ENCODE data around the gene DNAJB13. TPM values are rescaled to one million over a fixed set of nuclear protein-coding genes. Genes with fewer than 3 reads are reported as not detected.

DNAJB13 gene
- total RNA-seq, 2 experiments from 2014 or later, result 0.19 TPM; not detected in 1

GRCh38 chr11:74011360-74012073 lies 60.7 kb downstream of the DNAJB13 start:
- Mint-ChIP-seq H3K27me3 (no peaks in the 10 kb centered on the region), H3K9me3 (no peaks in the 10 kb centered on the region), H3K36me3 (peaks cover 14% of the 10 kb centered on the region), H3K4me3 (peak overlapping the region; percentile 24), H3K27ac (peak overlapping the region; percentile 95), H3K4me1 (ENCODE audit: low read depth) (peaks cover 86% of the 10 kb centered on the region)
- peak; percentile 84 for DNase-seq
- ChIA-PET CTCF (interaction anchor here (0.6 to 2.0 kb wide), 4 partner anchors 8 to 31 kb away, joined by 3 to 7 read pairs (median 4); no protein-coding TSS in a partner anchor), POLR2A (interaction anchor here (0.7 to 6.1 kb wide), 11 partner anchors 8 to 134 kb away, joined by 3 to 95 read pairs (median 7); partner anchors contain the start of gene UCP2)
- intact Hi-C loops (cut with micrococcal nuclease), result loop anchor here (1.0 to 2.0 kb wide), 5 partner anchors 9 to 31 kb away; no protein-coding TSS in a partner anchor

- ChIA-PET POLR2A (interaction anchor here (0.7 to 6.1 kb wide), 14 partner anchors 7 to 1497 kb away, joined by 3 to 95 read pairs (median 6); partner anchors contain the start of gene UCP2), CTCF (interaction anchor here (0.6 to 2.0 kb wide), 4 partner anchors 7 to 32 kb away, joined by 3 to 7 read pairs (median 4); no protein-coding TSS in a partner anchor)
- Mint-ChIP-seq H3K4me1 (ENCODE audit: low read depth) (peaks cover 90% of the 10 kb centered on the region), H3K4me3 (no peak overlapping the region), H3K27ac (peak overlapping the region; percentile 95), H3K27me3 (no peaks in the 10 kb centered on the region), H3K36me3 (peaks cover 21% of the 10 kb centered on the region), H3K9me3 (no peaks in the 10 kb centered on the region)
- peak; percentile 44 for DNase-seq
- intact Hi-C loops (cut with micrococcal nuclease), result no loop called here
Measured at GRCh38 chr11:74012074-74012809, 61.4 kb downstream of the DNAJB13 start.

GRCh38 chr11:74013141-74013540 lies 62.3 kb downstream of the DNAJB13 start:
- no peak overlapping the region for H3K4me3 Mint-ChIP-seq
- ChIA-PET CTCF (interaction anchor here (0.8 to 1.4 kb wide), 2 partner anchors 8 to 18 kb away, joined by 3 to 6 read pairs; no protein-coding TSS in a partner anchor), POLR2A (interaction anchor here (1.2 to 6.1 kb wide), 4 partner anchors 9 to 42 kb away, joined by 3 to 95 read pairs (median 8); partner anchors contain the start of gene UCP2)
- intact Hi-C loops (cut with micrococcal nuclease), result no loop called here
- no peak for DNase-seq
- H3K4me1 Mint-ChIP-seq (ENCODE audit: low read depth), result peaks cover 89% of the 10 kb centered on the region
- no peak overlapping the region for H3K27ac Mint-ChIP-seq
- no peaks in the 10 kb centered on the region for H3K9me3 Mint-ChIP-seq
- H3K36me3 Mint-ChIP-seq, result peaks cover 21% of the 10 kb centered on the region
- no peaks in the 10 kb centered on the region for H3K27me3 Mint-ChIP-seq

DNA sequence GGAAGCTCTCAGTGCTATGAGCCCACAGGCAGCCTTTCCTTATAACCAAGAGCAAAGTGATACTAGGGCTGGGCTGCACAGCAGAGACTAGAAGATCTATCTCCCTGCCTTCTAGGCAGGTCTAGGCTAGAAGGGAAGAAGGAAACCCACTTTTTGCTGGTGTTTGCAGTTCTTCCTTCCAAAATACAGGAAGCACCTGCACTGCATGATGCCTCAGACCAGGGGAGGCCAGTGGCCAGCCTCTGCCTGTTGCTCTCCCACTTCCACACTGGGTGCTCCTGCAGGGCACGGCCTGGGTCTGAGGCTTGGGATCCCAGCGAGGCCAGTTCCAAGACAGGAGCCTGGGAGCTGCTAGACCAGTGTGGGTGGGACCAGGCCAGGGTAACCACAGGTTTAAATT lies 64.1 kb downstream of the DNAJB13 start:
- no peaks in the 10 kb centered on the region for H3K27me3 Mint-ChIP-seq
- H3K27ac Mint-ChIP-seq, result no peak overlapping the region
- H3K4me1 Mint-ChIP-seq (ENCODE audit: low read depth), result peaks cover 74% of the 10 kb centered on the region
- intact Hi-C loops (cut with micrococcal nuclease), result no loop called here
- H3K36me3 Mint-ChIP-seq, result peaks cover 21% of the 10 kb centered on the region
- CTCF ChIA-PET, result interaction anchor here (1.7 kb wide), 1 partner anchor 35 kb away, joined by 4 read pairs; no protein-coding TSS in a partner anchor
- no peak for DNase-seq
- H3K4me3 Mint-ChIP-seq, result no peak overlapping the region
- no peaks in the 10 kb centered on the region for H3K9me3 Mint-ChIP-seq
- POLR2A ChIA-PET, result interaction anchor here (1.2 to 6.1 kb wide), 4 partner anchors 10 to 44 kb away, joined by 3 to 95 read pairs (median 10); partner anchors contain the start of gene UCP2

- no peaks in the 10 kb centered on the region for H3K9me3 Mint-ChIP-seq
- DNase-seq, result no peak
- ChIA-PET POLR2A (interaction anchor here (1.0 to 1.5 kb wide), 2 partner anchors 36 to 45 kb away, joined by 3 to 5 read pairs; no protein-coding TSS in a partner anchor), CTCF (interaction anchor here (0.6 to 1.7 kb wide), 2 partner anchors 36 to 373 kb away, joined by 3 to 4 read pairs; no protein-coding TSS in a partner anchor)
- peaks cover 21% of the 10 kb centered on the region for H3K36me3 Mint-ChIP-seq
- no peak overlapping the region for H3K4me3 Mint-ChIP-seq
- intact Hi-C loops (cut with micrococcal nuclease), result no loop called here
- no peaks in the 10 kb centered on the region for H3K27me3 Mint-ChIP-seq
- peaks cover 62% of the 10 kb centered on the region for H3K4me1 Mint-ChIP-seq (ENCODE audit: low read depth)
- peak overlapping the region; percentile 46 for H3K27ac Mint-ChIP-seq
Measured at GRCh38 chr11:74015919-74016684, 65.3 kb downstream of the DNAJB13 start.

GRCh38 chr11:74017631-74018030 lies 66.8 kb downstream of the DNAJB13 start:
- Mint-ChIP-seq H3K27me3 (no peaks in the 10 kb centered on the region), H3K4me1 (ENCODE audit: low read depth) (peaks cover 47% of the 10 kb centered on the region), H3K4me3 (no peak overlapping the region), H3K36me3 (peaks cover 19% of the 10 kb centered on the region), H3K9me3 (no peaks in the 10 kb centered on the region), H3K27ac (no peak overlapping the region)
- no peak for DNase-seq
- CTCF ChIA-PET, result interaction anchor here (2.0 to 2.7 kb wide), 2 partner anchors 35 to 37 kb away, joined by 5 to 8 read pairs; partner anchors contain the start of gene UCP2
- intact Hi-C loops (cut with micrococcal nuclease), result no loop called here
- POLR2A ChIA-PET, result interaction anchor here (2.3 to 4.2 kb wide), 3 partner anchors 20 to 46 kb away, joined by 7 to 22 read pairs (median 19); partner anchors contain the start of gene UCP2

DNA sequence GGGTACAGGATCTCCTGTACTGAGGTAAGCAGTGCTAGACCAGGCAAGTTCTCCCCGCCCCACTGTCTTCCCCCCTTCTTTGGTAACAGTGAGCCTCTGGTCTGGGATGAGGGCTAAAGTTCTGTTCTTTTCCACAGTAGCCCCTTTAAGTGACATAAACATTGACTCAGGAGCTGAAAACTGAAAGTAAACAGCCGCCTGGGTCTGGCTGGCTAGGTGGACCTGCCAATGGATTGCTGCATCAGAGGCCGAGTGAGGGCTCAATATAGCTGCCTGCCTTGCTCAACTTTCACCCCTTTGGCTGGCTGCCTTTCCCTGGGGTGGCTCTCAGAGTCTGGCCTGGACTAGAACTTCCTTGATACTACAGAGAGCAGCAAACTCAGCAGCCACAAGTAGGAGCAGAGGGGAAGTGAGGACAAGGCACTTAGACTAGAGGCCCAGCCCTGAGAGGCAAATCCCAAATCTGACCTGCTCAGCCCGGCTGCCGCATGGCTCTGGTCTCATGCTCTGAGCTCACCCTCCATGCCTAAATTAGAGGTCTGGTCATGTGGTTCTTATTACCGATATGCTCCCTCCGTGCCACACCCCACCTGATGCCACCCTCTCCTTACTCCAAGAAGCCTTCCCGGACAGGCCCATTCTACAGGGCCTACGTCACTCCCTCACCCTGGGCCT lies 67.6 kb downstream of the DNAJB13 start:
- intact Hi-C loops (cut with micrococcal nuclease), result no loop called here
- no peak overlapping the region for H3K4me3 Mint-ChIP-seq
- ChIA-PET CTCF (interaction anchor here (1.2 to 2.7 kb wide), 4 partner anchors 23 to 38 kb away, joined by 4 to 8 read pairs (median 6); partner anchors contain the start of gene UCP2), POLR2A (interaction anchor here (0.8 to 4.2 kb wide), 8 partner anchors 13 to 239 kb away, joined by 3 to 25 read pairs (median 13); partner anchors contain the start of gene UCP2)
- peaks cover 20% of the 10 kb centered on the region for H3K36me3 Mint-ChIP-seq
- no peak overlapping the region for H3K27ac Mint-ChIP-seq
- no peaks in the 10 kb centered on the region for H3K9me3 Mint-ChIP-seq
- H3K27me3 Mint-ChIP-seq, result no peaks in the 10 kb centered on the region
- peaks cover 44% of the 10 kb centered on the region for H3K4me1 Mint-ChIP-seq (ENCODE audit: low read depth)
- no peak for DNase-seq

DNA sequence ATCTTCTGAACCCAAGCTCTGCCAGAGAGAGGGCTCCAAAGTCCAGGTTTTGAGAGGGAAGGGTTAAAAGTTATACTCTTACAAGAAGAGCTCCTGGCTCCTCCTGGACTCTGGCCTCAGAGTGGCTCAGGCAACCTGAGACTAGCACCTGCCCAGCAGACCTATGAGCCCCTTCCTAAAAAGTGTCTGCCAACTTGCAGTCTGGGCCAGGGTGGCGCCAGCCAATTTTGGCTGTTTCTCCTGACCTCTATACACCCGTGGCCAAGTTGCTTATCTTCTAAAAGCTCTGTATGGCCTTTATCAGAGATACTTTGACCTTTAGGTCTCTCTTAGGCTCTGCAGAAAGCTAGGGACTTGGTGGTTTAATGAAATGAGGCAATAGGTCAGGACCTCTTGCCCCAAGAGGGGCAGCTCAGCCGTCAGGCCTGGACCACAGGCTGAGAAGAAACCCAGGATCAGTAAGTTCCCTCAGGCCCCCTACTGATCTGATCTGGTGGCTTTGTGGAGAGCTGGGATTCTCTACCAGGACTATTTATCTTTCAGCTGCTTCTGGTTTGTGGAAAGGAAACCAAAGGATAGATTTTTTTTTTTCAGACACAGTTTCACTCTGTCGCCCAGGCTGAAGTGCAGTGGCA lies 68.4 kb downstream of the DNAJB13 start:
- DNase-seq, result no peak
- peak overlapping the region; percentile 27 for H3K4me3 Mint-ChIP-seq
- intact Hi-C loops (cut with micrococcal nuclease), result no loop called here
- ChIA-PET CTCF (interaction anchor here (0.9 to 2.7 kb wide), 6 partner anchors 8 to 152 kb away, joined by 3 to 8 read pairs (median 4); partner anchors contain the start of genes C2CD3, PPME1 and UCP2), POLR2A (interaction anchor here (0.8 to 4.2 kb wide), 10 partner anchors 8 to 240 kb away, joined by 3 to 25 read pairs (median 10); partner anchors contain the start of genes C2CD3, PPME1 and UCP2)
- H3K27ac Mint-ChIP-seq, result no peak overlapping the region
- no peaks in the 10 kb centered on the region for H3K27me3 Mint-ChIP-seq
- peaks cover 23% of the 10 kb centered on the region for H3K36me3 Mint-ChIP-seq
- H3K9me3 Mint-ChIP-seq, result no peaks in the 10 kb centered on the region
- peaks cover 45% of the 10 kb centered on the region for H3K4me1 Mint-ChIP-seq (ENCODE audit: low read depth)

GRCh38 chr11:74019860-74020259 lies 69.0 kb downstream of the DNAJB13 start:
- ChIA-PET POLR2A (interaction anchor here (0.8 to 4.2 kb wide), 10 partner anchors 8 to 151 kb away, joined by 3 to 25 read pairs (median 10); partner anchors contain the start of genes C2CD3, PPME1 and UCP2), CTCF (interaction anchor here (0.7 to 2.7 kb wide), 6 partner anchors 8 to 151 kb away, joined by 3 to 8 read pairs (median 4); partner anchors contain the start of genes C2CD3 and PPME1)
- no peak overlapping the region for H3K27ac Mint-ChIP-seq
- DNase-seq, result peak; percentile 91
- intact Hi-C loops (cut with micrococcal nuclease), result loop anchor here (1.0 kb wide), 3 partner anchors 9 to 37 kb away; no protein-coding TSS in a partner anchor
- H3K4me1 Mint-ChIP-seq (ENCODE audit: low read depth), result peaks cover 42% of the 10 kb centered on the region
- H3K4me3 Mint-ChIP-seq, result peak overlapping the region; percentile 27
- no peaks in the 10 kb centered on the region for H3K9me3 Mint-ChIP-seq
- no peaks in the 10 kb centered on the region for H3K27me3 Mint-ChIP-seq
- H3K36me3 Mint-ChIP-seq, result peaks cover 24% of the 10 kb centered on the region
